ENCODE measurements around the gene PHLDB1. TPM values are rescaled to one million over a fixed set of nuclear protein-coding genes. Genes with fewer than 3 reads are reported as not detected.
"Not testable (repeated sequence)": the region's sequence is repeated elsewhere in the genome, so short reads cannot be mapped to it uniquely, and the experiment has no call there.

PHLDB1 gene
- total RNA-seq (2014; rRNA removed; shearing (Covaris generic)) = 36.8 and 44.7 TPM in 2 replicates

- DNase-seq (ENCODE audit: low read depth) = peak; percentile 76
Measured at GRCh38 chr11:118607401-118608359, at the start of gene PHLDB1. Gene PHLDB1 (plus strand): TSS chr11:118607615. CDS start chr11:118613837, 6,222 bp downstream.

DNA sequence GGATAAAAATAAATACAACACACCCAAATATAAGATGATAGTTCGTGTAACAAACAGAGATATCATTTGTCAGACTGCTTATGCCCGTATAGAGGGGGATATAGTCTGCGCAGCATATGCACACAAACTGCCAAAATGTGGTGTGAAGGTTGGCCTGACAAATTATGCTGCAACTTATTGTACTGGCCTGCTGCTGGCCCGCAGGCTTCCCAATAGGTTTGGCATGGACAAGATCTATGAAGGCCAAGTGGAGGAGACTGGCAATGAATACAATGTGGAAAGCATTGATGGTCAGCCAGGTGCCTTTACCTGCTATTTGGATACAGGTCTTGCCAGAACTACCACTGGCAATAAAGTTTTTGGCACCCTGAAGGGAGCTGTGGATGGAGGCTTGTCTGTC lies 46.6 kb upstream of the PHLDB1 start:
- no peak for DNase-seq (ENCODE audit: low read depth)

GRCh38 chr11:118565051-118565450 lies 42.4 kb upstream of the PHLDB1 start:
- no peak for DNase-seq (ENCODE audit: low read depth)

DNA sequence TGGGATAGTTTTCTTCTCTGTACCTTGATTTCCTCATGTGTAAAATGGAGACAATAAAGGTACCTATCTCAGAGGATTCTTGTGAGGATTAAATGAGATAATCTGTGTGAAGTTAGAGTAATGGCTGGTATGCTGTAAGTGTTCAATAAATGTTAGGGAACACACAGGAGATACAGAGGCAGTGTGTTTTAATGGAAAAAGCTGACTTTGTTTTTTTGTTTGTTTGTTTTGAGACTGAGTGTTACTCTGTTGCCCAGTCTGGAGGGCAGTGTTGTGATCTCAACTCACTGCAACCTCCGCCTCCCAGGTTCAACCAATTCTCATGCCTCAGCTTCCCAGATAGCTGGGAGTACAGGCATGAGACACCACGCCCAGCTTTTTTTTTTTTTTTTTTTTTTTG lies 37.7 kb upstream of the PHLDB1 start:
- DNase-seq (ENCODE audit: low read depth) = no peak

- no peak for DNase-seq (ENCODE audit: low read depth)
Measured at GRCh38 chr11:118570787-118571186, 36.6 kb upstream of the PHLDB1 start.

GRCh38 chr11:118571701-118572060 lies 35.7 kb upstream of the PHLDB1 start:
- peak; percentile 7 for DNase-seq (ENCODE audit: low read depth)

DNA sequence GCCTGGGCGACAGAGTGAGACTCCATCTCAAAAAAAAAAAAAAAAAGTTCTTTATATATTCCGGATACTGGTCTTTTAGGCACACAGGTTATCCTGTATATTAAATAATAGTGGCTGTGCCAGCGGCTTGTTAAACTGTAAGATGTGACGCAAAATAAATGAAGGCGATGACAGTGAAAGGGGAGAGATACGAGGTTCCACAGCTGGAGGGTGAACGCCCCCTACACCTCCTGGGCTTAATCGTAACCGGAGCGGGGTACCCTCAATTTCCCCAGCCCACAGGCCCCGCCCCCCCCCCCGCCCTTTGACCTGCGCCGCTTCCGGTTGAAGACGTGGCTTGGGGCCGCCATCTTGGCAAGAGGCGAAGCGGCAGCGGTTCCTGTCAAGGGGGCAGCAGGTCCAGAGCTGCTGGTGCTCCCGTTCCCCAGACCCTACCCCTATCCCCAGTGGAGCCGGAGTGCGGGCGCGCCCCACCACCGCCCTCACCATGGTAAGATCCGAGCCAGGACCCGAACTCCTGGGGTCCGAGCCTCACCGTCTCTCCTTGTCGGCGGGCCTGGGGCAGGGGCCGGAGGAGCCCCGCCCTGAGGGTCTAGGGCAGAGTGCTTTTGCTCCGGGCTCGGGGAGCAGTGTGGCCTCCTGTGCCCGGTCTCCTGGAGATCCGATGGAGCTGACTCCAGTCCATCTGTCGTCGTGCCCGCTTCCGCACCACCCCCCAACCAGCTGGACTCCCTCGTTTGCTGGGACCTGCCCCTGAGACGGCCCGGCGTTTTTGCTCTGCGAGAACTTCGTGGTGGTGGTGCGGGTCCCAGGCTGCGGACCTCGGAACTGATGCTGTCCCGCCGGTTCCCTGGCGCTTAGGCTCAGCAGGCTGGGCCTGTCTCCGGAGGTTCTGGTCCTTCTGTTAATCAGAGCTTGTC lies 35.1 kb upstream of the PHLDB1 start, which contains the start of gene ARCN1:
TSS of gene ARCN1 (plus strand) at position 349 of the 920 bp plus-strand sequence. CDS start at position 488, 139 bp downstream.
- peak; percentile 80 for DNase-seq (ENCODE audit: low read depth)

GRCh38 chr11:118572981-118573550 lies 34.3 kb upstream of the PHLDB1 start:
- peak; percentile 39 for DNase-seq (ENCODE audit: low read depth)

DNA sequence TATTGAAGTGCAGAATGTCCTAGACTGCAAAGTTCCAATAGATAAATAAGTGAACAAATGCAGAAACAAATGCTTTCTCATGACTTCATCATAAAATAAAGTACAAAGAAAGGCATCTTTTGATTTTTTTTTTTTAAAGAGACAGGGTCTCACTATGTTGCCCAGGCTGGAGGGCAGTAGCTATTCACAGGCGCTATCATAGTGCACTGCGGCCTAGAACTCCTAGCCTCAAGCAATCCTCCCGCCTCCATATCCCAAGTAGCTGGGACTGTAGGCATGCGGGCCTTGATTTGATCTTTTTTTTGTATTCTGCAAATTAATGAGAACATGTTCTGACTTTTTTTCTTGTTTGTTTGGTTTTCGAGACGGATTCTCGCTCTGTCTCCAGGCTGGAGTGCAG lies 32.8 kb upstream of the PHLDB1 start:
- no peak for DNase-seq (ENCODE audit: low read depth)

DNA sequence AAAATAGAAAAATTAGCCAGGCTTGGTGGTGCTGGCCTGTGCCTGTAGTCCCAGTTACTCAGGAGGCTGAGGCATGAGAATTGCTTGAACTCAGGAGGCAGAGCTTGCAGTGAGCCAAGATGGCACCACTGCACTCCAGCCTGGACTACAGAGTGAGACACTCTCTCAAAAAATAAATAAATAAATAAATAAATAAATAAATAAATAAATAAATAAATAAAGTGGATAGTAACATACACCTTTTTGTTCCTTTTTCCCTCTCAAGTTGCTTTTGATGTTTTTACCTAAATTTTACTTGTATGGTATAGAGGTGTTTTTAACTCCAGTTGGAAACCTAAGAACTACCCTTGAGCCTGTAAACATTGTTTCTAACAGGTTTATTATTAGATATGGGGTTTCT lies 29.4 kb upstream of the PHLDB1 start:
- DNase-seq (ENCODE audit: low read depth) = not testable (repeated sequence)

- DNase-seq (ENCODE audit: low read depth) = no peak
Measured at GRCh38 chr11:118581057-118581456, 26.4 kb upstream of the PHLDB1 start.

DNA sequence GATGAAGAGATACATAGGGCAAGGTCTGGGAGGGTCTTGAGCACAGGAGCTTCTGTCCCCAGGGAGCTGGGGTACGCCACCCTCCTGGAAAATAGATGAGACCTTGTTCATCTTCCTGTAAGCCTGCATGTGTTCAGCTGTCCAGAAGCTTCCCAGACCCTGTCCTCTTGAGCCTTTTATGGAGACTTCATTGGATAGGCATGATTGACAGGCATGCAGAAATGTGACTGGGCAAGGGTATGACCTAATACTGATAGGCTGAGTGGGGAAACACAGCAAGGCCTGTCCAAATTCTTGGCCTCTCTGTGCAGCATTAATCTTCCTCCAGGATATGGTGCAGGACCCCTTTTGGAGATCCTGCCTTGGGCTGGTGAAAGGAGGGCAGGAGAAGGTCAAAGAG lies 19.5 kb upstream of the PHLDB1 start:
- no peak for DNase-seq (ENCODE audit: low read depth)

DNA sequence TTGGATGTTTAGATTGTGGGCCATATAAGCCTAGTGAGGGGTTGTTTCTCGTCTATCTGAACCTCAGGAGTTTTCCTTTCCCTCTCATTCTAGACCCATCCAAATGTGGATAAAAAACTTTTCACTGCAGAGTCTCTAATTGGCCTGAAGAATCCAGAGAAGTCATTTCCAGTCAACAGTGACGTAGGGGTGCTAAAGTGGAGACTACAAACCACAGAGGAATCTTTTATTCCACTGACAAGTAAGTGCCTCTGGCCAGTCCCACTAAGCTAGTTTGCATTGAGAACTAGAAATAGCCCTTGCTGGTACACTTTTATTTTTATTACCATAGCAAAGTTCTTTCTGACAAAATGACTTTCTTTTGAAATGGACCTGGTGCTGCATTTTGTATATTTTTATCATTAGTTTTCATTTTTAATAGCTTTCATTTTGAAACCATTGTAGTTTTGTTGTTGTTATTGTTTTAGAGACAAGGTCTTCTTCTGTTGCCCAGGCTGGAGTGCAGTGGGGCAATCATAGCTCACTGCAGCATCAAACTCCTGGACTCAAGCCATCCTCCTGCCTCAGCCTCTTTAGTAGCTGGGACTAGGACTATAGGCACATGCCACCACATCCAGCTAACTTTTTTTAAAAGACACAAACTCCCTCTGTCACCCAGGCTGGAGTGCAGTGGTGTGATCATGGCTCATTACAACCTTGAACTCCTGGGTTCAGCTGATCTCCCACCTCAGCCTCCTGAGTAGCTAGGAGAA lies 14.6 kb upstream of the PHLDB1 start:
- no peak for DNase-seq (ENCODE audit: low read depth)

- DNase-seq (ENCODE audit: low read depth) = not testable (repeated sequence)
Measured at GRCh38 chr11:118594984-118595383, 12.4 kb upstream of the PHLDB1 start.

DNA sequence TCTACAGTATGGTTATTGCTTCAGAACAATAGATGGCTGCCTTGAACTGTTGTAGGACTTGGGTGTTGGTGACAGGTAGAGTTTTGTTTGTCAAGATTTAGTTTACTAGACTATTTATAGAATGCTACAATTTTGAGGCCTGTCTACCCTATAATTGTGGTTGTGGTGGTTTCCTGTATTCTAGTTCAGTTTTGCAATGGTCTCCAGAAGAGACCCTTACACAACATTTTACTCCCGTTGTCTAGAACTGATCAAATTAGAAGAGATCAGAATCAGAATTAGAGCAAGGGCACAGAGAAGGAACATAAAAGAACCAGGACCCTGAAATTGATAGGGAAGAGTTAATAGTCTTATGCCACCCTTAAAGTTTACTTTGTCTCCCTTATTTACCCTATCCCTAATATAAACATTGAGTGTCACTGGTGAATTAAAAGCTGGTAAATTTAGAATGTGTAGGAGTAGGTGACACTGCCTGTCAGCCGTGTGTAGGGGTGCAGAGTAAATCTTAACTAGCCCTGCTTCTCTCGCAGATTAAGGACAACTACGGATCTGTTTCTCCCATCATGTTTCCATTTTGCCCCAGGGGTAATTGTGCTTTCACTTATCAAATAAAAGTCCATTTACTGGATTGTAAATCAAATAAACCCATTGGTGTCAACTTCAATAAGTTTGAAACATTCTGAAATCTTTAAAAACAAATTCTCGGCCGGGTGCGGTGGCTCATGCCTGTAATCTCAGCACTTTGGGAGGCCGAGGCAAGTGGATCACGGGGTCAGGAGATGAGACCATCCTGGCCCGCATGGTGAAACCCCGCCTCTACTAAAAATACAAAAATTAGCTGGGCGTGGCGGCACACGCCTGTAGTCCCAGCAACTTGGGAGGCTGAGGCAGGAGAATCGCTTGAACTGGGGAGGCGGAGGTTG lies 10.9 kb upstream of the PHLDB1 start:
- DNase-seq (ENCODE audit: low read depth) = no peak

DNA sequence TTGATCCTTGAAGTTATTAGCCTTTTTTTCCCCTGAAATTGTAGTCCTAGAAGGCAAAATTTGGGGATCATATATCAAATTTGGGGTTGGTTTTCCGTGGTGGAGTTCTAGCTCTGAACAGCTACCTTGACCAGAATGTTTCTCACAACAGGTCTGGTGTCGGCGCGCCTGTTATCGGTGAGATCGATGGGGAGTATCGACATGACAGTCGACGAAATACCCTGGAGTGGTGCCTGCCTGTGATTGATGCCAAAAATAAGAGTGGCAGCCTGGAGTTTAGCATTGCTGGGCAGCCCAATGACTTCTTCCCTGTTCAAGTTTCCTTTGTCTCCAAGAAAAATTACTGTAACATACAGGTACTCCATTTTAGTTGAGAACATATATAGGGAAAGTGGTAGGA lies 9.9 kb upstream of the PHLDB1 start:
- no peak for DNase-seq (ENCODE audit: low read depth)

DNA sequence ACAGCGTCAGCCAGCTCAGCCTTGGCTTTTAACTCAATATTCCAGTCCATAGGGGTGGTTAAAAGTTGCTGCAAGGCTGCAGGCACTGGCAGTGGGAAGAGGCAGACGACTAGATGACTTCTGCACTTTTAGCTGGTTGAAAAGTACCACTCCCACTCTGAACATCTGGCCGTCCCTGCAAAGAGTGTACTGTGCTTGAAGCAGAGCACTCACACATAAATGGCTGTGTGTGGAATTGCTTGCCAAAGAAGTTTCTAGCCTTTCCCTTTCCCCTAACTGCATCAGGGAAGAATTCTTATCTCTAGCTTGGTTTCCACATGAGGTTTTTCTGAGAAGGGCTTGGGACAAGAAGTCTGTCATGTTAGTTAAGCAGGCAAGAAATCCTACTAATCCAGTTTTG lies 5.1 kb upstream of the PHLDB1 start:
- DNase-seq (ENCODE audit: low read depth) = no peak

- not testable (repeated sequence) for DNase-seq (ENCODE audit: low read depth)
Measured at GRCh38 chr11:118603709-118604108, 3.7 kb upstream of the PHLDB1 start.

DNA sequence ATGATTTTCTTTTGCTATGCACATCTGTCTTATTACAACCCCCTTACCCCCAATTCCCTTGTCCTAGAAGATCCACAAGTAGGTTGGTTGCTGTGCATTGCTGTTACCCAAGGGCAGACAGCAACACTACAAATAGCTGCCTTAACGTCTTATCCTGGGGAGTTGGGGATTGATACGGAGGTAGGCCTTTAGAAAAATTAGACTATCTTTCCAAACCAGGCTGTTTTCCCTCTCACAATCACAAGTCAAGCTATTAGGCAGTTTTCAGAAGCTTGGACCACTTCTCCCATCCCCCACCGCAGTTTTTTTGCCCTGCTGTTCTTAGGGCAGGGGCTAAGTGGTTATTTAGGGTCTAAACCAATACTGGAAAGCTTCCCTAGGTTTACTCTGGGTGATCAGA lies 2.8 kb upstream of the PHLDB1 start:
- no peak for DNase-seq (ENCODE audit: low read depth)

Measured in Daoy (cell line).